HG03025 (cell line): ENCODE data around the gene ARFGEF3.
"Not testable (repeated sequence)": the region's sequence is repeated elsewhere in the genome, so short reads cannot be mapped to it uniquely, and the experiment has no call there.

Experiments used
- ATAC-seq: cut with Tn5 transposase; IDR thresholded peaks from one replicate; pipeline ENCODE4 v1.9.1; 2021; ENCODE audit warnings: mild to moderate bottlenecking, moderate library complexity; ENCODE audit not compliant: unreplicated experiment, low FRiP score

The ARFGEF3 gene

DNA sequence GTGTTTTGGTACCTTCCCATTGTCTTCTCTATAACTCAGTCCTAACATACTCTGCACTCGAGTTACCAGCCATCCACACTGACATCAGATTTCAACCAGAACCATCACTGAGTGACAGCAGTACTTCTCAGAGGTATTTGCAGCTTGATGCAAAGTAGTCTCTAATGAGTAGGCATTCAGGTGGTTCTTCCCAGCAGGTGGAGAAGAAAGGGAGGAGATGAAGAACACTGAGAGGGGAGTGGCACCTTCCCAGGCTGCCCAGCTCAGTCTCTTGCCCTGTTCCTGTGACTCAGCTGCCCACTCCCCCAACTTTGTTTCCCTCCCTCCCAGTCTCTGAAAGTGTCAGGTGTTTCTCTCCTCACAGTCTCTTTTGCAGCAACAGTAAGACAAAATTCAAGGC lies 177.3 kb downstream of the ARFGEF3 start:
- ATAC-seq, result no peak

- ATAC-seq, result no peak
Measured at GRCh38 chr6:138341176-138341575, 179.4 kb downstream of the ARFGEF3 start.

DNA sequence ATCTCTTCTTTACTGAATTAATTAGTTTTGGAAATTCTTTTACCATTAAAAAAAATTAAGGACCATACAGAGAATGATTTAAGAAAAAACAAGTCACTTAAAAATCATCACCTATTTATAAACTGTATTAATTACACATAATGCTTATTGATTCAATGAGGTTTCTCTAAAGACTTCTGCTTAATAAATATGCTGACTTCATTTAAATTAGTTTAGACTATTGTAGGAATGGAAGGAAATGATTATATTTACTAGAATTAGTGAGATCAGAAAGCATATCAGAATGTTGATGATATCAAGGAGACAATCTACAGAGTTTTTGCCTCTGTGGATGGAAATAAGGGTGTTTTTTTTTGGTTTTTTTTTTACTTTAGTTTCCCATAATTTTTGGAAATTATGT lies 181.4 kb downstream of the ARFGEF3 start:
- no peak for ATAC-seq

DNA sequence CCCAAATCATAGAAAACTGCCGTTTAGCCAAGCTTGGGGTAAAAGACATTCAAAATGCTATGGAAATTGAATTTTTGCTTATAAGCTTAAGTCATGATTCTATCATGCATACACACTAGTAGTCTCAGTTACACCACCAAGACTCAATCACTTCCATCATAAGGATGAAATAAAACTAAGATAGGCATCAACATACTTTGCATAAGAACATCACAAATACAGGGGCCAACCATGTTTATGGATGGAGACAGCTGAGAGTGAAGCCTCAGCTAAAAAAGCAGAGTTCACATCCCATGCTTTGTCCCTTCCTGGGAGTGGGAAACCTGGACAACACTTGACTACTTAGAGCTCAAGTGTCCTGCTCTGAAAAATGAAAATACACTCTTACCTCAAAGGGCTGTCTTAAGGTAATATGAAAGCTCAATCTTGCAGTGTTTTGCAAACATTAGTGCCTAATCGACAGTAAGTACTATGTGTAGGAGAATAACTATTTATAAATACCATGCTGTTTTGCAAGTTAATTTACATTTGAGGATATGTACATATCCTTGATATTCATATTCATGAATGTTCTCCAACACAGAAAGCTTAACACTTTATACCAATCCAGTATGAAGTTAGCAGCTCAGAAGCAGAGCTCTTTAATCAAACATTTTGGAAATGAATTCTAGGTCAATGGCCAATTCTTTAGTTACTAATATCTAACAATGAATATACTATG lies 184.0 kb downstream of the ARFGEF3 start:
- no peak for ATAC-seq

GRCh38 chr6:138346302-138347195 lies 184.8 kb downstream of the ARFGEF3 start:
- no peak for ATAC-seq

DNA sequence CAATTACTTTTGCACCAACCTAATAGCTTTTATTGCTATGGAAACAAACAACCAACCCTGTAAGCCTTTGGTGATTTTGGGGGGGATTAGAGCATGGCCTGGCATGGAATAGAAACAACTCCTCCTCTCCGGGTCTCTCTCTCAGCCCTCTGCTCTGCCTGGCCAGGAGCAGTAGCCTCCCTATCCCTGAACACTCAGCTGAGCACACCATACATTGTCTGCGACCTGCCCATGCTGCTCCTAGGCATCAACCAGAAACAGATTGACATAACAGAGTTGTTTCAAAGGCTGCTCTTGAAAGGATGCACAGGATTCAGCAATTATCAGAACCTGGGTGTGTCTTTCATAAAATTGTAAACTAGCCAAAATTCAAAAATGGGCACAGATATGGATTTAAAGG lies 186.1 kb downstream of the ARFGEF3 start:
- ATAC-seq, result no peak

GRCh38 chr6:138349891-138350290 lies 188.2 kb downstream of the ARFGEF3 start:
- no peak for ATAC-seq

- ATAC-seq, result no peak
Measured at GRCh38 chr6:138357928-138358327, 196.2 kb downstream of the ARFGEF3 start.

GRCh38 chr6:138368684-138369083 lies 206.9 kb downstream of the ARFGEF3 start:
- ATAC-seq, result not testable (repeated sequence)

DNA sequence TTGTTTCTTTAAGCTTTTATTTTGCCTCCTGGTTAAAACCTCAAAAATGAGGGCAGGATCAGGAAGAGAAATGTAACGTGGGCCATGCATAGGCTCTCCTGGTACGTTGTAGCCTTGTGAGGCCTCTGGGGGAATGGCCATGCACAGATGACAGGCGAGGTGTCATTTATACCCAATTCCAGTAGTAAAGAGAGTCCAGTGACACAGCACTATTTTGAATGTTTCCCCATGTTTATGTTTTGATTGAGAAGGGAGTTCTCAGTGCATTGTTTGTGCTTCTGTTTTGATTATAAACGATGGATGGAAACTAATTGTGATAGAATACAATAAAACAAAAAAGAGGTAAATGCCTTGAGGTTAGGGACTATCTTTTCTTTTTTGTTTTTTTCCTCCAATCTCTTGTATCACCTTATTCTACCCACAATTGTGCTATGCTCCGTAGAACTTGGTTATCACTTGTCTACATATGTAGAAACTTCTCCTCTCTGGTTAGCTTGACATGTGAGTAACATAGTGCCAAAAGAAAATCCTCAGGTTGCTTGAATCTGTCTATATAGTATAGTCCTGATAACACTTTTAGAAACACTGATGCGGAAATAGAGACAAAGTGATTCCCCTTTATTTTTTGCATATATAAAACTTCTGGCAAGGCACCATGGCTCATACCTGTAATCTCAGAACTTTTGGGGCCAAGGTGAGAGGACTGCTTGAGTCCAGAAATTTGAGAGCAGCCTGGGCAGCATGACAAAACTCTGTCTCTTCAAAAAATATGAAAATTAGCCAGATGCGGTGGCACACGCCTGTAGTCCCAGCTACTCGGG lies 209.1 kb downstream of the ARFGEF3 start:
- ATAC-seq, result no peak

DNA sequence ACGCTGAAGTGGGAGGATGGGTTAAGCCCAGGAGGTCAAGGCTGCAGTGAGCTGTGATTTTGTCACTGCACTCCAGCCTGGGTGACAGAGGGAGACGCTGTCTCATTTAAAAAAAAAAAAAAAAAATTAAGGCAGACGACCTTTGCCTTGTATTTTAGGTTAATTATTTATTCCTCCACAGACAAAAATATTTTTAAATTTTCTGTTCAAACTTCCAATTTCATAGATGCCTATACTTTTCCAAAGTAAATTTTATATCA lies 209.6 kb downstream of the ARFGEF3 start:
- ATAC-seq, result no peak

DNA sequence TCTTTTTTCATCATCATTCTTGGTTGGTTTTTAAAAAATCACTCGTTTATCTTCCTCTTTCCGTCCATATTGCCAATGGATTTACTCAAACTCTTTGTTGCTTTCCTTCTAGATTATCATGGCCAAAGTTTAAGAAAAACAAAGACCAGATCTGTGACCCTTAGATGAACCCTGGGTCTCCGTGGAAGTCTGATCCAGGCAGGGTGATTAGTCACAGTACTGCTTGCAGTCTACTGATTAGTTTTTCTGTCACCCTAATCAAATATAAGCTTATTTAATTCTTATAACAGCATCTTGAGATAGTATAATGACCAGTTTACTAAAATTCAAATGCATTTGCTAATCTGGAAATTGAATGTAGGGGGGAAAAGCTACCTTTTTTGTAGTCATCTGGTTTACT lies 210.0 kb downstream of the ARFGEF3 start:
- ATAC-seq, result no peak

DNA sequence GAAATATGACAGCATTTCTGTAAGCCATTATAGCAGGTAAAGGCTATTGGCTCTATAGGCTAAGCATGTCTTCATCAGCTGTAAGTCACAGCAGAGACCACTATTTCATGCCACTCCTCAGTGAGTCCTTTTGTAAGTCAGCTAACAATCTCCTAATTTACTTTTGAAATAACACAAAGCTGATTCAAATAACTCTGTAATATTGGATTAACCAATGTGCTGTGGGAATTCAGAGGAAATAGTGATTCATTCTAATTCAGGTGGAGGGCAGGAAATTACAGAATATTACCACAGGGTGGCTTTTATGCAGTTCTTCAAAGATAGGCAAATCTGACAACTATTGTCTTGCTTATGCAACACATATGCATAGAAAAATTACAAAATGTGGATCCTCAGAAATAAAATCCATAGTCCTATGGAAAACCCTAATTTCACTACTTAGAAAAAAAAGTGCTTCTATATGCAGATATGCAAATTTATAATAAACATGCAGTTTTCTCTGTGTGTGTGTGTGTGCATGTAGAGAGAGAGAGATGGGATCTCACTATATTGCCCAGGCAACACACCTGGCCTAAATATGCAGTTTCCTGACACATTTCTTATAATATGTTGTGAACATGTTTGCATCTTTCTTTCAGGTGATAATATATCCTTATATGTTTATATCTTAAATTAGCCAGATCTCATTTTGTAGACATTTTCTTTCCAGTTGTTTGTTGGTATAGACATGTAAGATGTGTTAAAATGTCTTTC lies 211.1 kb downstream of the ARFGEF3 start:
- ATAC-seq, result no peak

GRCh38 chr6:138374230-138374629 lies 212.5 kb downstream of the ARFGEF3 start:
- ATAC-seq, result no peak

DNA sequence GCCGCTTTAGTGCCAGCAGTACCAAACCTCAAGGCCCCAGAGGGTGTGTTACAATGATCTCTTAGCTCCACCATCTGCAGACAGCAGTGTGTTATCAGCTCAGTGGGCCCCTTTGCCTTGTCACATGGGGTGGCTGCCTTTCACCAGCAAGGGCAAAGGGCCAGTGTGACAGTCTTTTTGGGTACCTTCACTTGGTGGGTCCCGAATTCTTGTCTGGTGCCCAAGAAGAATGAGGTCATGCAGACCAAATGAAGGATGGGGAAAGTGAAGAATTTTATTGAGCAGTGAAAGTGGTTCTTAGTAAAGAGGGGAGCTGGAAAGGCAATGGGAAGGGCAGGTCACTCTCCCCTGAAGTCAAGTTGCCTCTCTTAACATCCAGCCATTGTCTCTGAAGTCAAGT lies 213.1 kb downstream of the ARFGEF3 start:
- ATAC-seq, result no peak

GRCh38 chr6:138377042-138377441 lies 215.3 kb downstream of the ARFGEF3 start:
- ATAC-seq, result no peak

DNA sequence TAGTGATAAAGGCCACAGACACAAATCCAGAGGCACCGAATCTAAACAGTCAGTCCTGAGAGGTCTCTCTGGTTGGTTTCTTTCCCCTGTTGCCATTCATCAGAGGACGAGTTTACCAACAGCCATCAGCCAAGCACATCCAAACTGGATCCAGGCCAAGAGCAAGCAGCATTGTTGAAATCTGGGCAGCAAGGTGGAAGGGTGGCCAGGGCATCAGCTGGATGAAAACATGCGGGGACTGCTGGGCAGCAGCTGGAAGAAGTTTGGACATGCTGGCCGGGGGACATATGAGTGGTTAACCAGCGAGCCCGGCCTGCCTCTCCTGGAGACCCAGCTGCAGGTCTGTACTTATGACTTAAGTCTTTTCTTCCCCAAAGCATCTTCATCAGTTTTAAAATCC lies 216.1 kb downstream of the ARFGEF3 start, which contains the start of gene SMIM28:
SMIM28 (plus strand) TSS at position 62 of the 400 bp plus-strand sequence; CDS start at position 230, 168 bp downstream.
- ATAC-seq, result no peak

DNA sequence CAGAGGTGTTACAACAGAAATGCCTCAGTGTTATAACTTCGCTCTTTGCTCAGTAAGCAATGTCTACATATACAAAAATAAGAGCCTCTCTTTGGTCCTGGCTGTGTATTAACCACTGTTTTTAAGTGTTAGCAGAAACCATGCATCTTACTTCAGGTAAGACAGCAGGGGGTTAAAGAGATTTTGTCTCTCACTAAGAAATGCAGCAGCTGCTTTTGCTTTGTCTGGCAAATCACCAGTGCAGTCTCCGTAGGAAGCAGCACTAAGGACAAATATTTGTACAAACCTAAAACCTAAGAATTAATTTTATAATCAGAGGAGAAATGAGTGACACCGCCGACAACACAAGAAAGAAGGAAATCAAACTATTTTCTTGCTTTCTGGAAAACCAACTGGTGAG lies 216.7 kb downstream of the ARFGEF3 start:
- no peak for ATAC-seq

GRCh38 chr6:138382498-138383265 lies 220.9 kb downstream of the ARFGEF3 start:
- ATAC-seq, result no peak

DNA sequence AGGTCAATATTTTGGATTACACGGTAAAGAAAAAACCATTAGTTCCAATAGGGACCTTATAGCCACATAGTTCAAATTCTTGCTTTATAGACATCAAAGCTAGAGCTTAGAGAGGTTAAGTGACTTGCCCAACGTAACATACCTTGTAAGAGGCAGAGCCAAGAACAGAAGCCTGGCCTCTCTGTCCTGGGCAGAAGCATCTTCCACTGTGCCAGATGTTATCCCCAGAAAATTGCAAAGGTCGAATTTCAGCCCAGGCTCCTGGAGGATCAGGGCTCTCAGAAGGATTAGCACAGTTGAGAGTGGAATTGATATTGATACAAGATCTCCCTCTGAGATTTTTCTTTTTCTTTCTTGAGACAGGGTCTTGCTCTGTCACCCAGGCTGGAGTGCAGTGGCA lies 222.0 kb downstream of the ARFGEF3 start:
- ATAC-seq, result no peak
